ENCODE measurements around the gene BCAR3.

DNA sequence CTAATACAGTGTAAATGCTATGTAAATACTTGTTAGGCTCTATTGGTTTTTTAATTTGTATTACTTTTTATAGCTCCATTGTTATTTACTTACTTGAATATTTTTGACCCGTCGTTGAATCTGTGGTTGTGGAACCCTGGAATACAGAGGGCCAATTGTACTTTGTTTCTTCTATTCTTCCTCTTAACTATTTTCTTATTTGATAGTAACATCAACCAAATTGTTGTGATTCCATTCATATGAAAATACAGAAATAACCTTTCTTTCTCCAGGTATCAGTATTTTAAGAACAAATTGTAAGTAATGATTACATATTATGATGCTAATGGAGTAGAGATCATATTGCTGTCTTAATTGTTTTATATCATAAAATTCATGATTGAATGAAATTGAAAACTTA is 160.0 kb downstream of the BCAR3 start:
- TF ChIP-seq, protein P1, sequence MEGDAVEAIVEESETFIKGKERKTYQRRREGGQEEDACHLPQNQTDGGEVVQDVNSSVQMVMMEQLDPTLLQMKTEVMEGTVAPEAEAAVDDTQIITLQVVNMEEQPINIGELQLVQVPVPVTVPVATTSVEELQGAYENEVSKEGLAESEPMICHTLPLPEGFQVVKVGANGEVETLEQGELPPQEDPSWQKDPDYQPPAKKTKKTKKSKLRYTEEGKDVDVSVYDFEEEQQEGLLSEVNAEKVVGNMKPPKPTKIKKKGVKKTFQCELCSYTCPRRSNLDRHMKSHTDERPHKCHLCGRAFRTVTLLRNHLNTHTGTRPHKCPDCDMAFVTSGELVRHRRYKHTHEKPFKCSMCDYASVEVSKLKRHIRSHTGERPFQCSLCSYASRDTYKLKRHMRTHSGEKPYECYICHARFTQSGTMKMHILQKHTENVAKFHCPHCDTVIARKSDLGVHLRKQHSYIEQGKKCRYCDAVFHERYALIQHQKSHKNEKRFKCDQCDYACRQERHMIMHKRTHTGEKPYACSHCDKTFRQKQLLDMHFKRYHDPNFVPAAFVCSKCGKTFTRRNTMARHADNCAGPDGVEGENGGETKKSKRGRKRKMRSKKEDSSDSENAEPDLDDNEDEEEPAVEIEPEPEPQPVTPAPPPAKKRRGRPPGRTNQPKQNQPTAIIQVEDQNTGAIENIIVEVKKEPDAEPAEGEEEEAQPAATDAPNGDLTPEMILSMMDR (IDR thresholded peaks at IDR 0.05), result no peak
- no peak for TF ChIP-seq POLR2A (IDR thresholded peaks at IDR 0.05)
